Measurements from ENCODE around the gene INF2.
A peak's percentile ranks its signal among the peaks of the same experiment; 100 is the strongest.

INF2 gene

GRCh38 chr14:104752735-104753527 lies 63.5 kb downstream of the INF2 start, which contains the start of gene SIVA1:
Gene SIVA1 (plus strand): TSS chr14:104753147. CDS start chr14:104753202, 55 bp downstream.
- DNase-seq (peak; percentile 100), ATAC-seq (peak; percentile 96)
- Mint-ChIP-seq H3K27me3 (no peaks in the 10 kb centered on the region), H3K4me3 (peak within 1 kb of the TSS; percentile 92), H3K4me1 (peaks cover 33% of the 10 kb centered on the region), H3K36me3 (ENCODE audit: low read depth) (peaks cover 13% of the 10 kb centered on the region), H3K9me3 (no peaks in the 10 kb centered on the region), H3K27ac (peak within 1 kb of the TSS; percentile 85)

GRCh38 chr14:104753528-104754212 lies 64.3 kb downstream of the INF2 start:
- H3K9me3 Mint-ChIP-seq = no peaks in the 10 kb centered on the region
- H3K27me3 Mint-ChIP-seq = no peaks in the 10 kb centered on the region
- H3K36me3 Mint-ChIP-seq (ENCODE audit: low read depth) = peaks cover 13% of the 10 kb centered on the region
- no peak for ATAC-seq
- H3K4me3 Mint-ChIP-seq = peak overlapping the region; percentile 92
- H3K27ac Mint-ChIP-seq = peak overlapping the region; percentile 81
- DNase-seq = no peak
- peaks cover 33% of the 10 kb centered on the region for H3K4me1 Mint-ChIP-seq

GRCh38 chr14:104754213-104754851 lies 64.9 kb downstream of the INF2 start:
- H3K36me3 Mint-ChIP-seq (ENCODE audit: low read depth) = peaks cover 16% of the 10 kb centered on the region
- H3K4me3 Mint-ChIP-seq = peak overlapping the region; percentile 92
- peaks cover 33% of the 10 kb centered on the region for H3K4me1 Mint-ChIP-seq
- no peaks in the 10 kb centered on the region for H3K9me3 Mint-ChIP-seq
- no peak for ATAC-seq
- H3K27me3 Mint-ChIP-seq = no peaks in the 10 kb centered on the region
- H3K27ac Mint-ChIP-seq = peak overlapping the region; percentile 81
- DNase-seq = no peak

GRCh38 chr14:104755621-104756020 lies 66.2 kb downstream of the INF2 start:
- ATAC-seq (no peak), DNase-seq (no peak)
- H3K36me3 Mint-ChIP-seq (ENCODE audit: low read depth) = peaks cover 17% of the 10 kb centered on the region
- no peaks in the 10 kb centered on the region for H3K9me3 Mint-ChIP-seq
- H3K4me3 Mint-ChIP-seq = no peak overlapping the region
- peaks cover 33% of the 10 kb centered on the region for H3K4me1 Mint-ChIP-seq
- H3K27ac Mint-ChIP-seq = no peak overlapping the region
- H3K27me3 Mint-ChIP-seq = no peaks in the 10 kb centered on the region

GRCh38 chr14:104756477-104757237 lies 67.2 kb downstream of the INF2 start:
- Mint-ChIP-seq H3K4me1 (peaks cover 33% of the 10 kb centered on the region), H3K27ac (peak overlapping the region; percentile 8), H3K9me3 (no peaks in the 10 kb centered on the region), H3K36me3 (ENCODE audit: low read depth) (peaks cover 26% of the 10 kb centered on the region), H3K27me3 (no peaks in the 10 kb centered on the region), H3K4me3 (no peak overlapping the region)
- DNase-seq (no peak), ATAC-seq (no peak)

GRCh38 chr14:104757238-104757585 lies 67.8 kb downstream of the INF2 start:
- DNase-seq (no peak), ATAC-seq (no peak)
- Mint-ChIP-seq H3K27me3 (no peaks in the 10 kb centered on the region), H3K9me3 (no peaks in the 10 kb centered on the region), H3K4me1 (peaks cover 33% of the 10 kb centered on the region), H3K36me3 (ENCODE audit: low read depth) (peaks cover 29% of the 10 kb centered on the region), H3K4me3 (no peak overlapping the region), H3K27ac (peak overlapping the region; percentile 8)

DNA sequence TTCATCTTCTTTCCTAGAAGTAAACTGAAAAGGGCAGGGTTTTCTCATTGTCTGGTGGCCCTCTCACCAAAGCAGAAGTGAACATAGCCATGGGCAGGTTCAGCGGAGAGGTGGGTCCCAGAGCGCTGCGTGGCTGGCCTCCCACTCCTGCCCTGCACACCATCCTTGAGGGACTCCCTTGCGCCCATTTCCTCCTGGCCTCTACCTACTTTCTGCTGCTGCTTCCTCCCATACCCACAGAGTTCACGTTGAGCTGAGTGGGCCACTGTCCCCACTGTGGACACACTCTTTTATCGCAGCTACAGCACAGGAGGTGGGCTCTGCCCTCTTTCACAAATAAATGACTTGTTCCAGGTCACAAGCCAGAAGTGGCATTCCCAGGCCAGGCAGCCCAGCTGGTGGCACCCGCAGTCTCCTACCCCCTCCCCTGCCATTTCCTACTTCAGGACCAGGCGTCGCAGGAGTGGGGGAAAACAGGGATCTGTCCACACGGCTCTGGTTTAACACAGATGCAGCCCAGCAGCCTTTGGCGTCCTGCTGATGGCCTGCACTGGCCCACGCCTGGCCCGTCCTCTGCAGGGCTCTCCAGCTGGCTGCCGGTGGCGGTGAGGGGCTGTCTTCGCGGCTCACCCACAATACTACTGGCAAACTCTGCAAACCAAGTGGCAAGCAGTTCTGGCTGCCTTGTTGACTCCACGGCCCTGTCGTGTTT lies 68.4 kb downstream of the INF2 start:
- Mint-ChIP-seq H3K27ac (no peak overlapping the region), H3K27me3 (no peaks in the 10 kb centered on the region), H3K36me3 (ENCODE audit: low read depth) (peaks cover 30% of the 10 kb centered on the region), H3K9me3 (no peaks in the 10 kb centered on the region), H3K4me3 (no peak overlapping the region), H3K4me1 (peaks cover 33% of the 10 kb centered on the region)
- DNase-seq = no peak
- no peak for ATAC-seq

DNA sequence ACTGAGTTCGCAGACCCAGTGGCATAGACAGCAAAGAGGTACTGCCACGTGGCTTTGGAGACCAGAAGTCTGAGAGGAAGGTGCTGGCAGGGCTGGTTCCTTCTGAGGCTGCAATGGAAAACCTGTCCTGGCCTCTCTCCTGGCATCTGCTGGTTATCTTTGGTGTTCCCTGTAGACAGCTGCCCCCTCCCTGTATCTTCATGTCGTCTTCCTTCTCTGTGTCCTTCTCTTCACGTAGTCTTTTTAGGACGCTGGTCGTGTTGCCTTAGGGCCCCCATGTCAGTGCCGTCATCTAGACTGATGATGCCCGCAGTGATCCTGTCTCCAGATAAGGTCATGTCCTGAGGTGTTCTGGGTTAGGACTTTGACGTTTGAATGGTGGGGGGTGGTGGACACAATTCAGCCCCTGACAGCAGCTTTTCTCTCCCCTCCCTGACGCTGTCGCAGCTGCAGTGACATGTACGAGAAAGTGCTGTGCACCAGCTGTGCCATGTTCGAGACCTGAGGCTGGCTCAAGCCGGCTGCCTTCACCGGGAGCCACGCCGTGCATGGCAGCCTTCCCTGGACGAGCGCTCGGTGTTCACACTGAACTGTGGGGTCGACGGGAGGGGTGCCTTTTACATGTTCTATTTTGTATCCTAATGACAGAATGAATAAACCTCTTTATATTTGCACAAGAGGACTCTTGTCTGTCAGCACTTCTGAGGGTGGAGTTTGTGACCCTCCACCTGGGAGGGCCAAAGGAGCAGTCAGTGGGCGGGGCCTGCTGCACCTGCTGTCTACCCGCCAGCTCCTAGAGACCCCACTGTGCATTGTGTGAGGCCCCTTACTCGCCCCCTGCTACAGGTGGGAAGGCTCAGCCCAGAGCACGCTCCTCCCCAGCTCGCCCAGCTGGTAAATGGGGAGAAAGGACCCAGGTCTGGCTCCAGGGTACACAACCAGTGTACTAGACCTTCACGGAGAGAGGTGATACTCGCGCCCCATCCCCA lies 69.9 kb downstream of the INF2 start:
- Mint-ChIP-seq H3K36me3 (ENCODE audit: low read depth) (peaks cover 26% of the 10 kb centered on the region), H3K4me3 (no peak overlapping the region), H3K4me1 (peaks cover 25% of the 10 kb centered on the region), H3K9me3 (no peaks in the 10 kb centered on the region), H3K27me3 (no peaks in the 10 kb centered on the region), H3K27ac (no peak overlapping the region)
- ATAC-seq (no peak), DNase-seq (no peak)

DNA sequence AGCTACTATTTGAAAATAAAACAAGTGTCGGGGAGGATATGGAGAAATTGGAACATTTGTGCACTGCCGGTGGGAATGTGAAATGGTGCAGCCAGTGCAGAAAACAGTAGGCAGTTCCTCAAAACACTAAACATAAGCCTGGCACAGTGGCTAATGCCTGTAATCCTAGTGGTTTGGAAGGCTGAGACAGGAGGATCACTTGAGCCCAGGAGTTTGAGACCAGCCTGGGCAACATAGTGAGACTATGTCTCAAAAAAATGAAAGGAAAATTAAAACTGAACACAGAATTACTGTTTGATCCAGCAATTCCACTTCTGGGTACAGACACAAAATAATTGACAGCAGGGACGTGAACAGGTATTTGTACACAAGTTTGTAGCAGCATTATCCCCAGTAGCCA lies 76.1 kb downstream of the INF2 start:
- no peak overlapping the region for H3K27ac Mint-ChIP-seq
- H3K4me3 Mint-ChIP-seq = no peak overlapping the region

GRCh38 chr14:104766256-104766862 lies 76.9 kb downstream of the INF2 start:
- no peaks in the 10 kb centered on the region for H3K27me3 Mint-ChIP-seq
- no peak for DNase-seq
- peaks cover 16% of the 10 kb centered on the region for H3K4me1 Mint-ChIP-seq
- no peak overlapping the region for H3K27ac Mint-ChIP-seq
- peaks cover 19% of the 10 kb centered on the region for H3K36me3 Mint-ChIP-seq (ENCODE audit: low read depth)
- no peak overlapping the region for H3K4me3 Mint-ChIP-seq
- ATAC-seq = no peak
- H3K9me3 Mint-ChIP-seq = no peaks in the 10 kb centered on the region

More for the DNA sequence above, 76.1 kb downstream of the INF2 start:
- Mint-ChIP-seq H3K27me3 (no peaks in the 10 kb centered on the region), H3K4me1 (peaks cover 16% of the 10 kb centered on the region), H3K9me3 (no peaks in the 10 kb centered on the region), H3K36me3 (ENCODE audit: low read depth) (peaks cover 16% of the 10 kb centered on the region)
- ATAC-seq (no peak), DNase-seq (no peak)

DNA sequence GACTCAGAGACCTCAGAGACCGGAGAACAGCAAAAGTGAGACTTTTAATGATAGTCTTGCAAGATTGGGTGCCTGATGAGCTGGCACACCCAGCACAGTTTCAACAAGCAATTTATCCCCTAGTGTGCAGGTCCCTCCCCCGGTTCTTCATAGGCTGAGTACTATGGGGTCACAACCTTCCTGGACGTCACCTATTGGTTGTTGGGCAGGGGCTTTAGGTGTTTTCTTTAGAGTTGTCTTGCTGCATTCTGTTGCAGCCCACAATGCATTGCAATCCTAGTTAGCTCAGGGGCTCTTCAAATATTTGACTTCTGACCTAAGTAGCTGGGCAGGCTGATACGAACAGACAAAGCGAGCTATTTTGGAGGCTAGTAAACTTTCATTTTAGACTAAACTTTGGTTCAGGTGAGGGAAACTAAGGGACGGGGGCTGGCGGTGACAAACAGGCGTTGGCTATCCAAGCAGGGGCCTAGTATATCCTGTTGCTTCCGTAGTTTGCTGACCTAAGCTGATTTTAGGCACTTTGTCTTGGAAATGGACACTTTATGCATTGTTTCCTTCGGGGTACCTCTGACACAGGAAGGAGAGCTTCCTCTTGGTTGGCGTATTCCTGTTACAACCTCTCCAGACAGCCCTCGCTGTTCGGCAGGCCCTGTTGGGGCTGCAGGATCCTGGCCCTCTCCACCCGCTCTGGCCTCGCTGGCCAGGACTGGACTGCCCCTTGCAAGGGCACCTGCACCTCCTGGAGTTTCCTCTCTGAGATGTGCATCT lies 77.6 kb downstream of the INF2 start:
- peaks cover 16% of the 10 kb centered on the region for H3K4me1 Mint-ChIP-seq
- no peak overlapping the region for H3K4me3 Mint-ChIP-seq
- peaks cover 21% of the 10 kb centered on the region for H3K36me3 Mint-ChIP-seq (ENCODE audit: low read depth)
- H3K9me3 Mint-ChIP-seq = no peaks in the 10 kb centered on the region
- H3K27me3 Mint-ChIP-seq = no peaks in the 10 kb centered on the region
- ATAC-seq (no peak), DNase-seq (no peak)
- H3K27ac Mint-ChIP-seq = no peak overlapping the region

DNA sequence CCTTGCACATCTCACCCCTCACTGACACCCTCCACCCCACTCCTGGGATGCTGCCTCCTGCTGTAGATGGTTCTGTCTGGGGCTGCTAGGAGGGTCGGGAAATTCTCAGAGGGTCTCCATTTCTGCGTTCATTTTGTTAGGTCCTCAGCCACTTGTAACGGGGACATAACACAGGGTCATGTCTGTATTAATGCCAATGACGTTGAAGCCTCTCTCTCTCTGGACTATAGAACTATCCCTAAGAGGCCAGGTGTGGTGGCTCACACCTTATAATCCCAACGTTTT lies 78.2 kb downstream of the INF2 start:
- ATAC-seq (no peak), DNase-seq (no peak)
- Mint-ChIP-seq H3K4me3 (no peak overlapping the region), H3K9me3 (no peaks in the 10 kb centered on the region), H3K27me3 (no peaks in the 10 kb centered on the region), H3K36me3 (ENCODE audit: low read depth) (peaks cover 22% of the 10 kb centered on the region), H3K27ac (no peak overlapping the region), H3K4me1 (peaks cover 16% of the 10 kb centered on the region)

Measured in activated naive CD8-positive, alpha-beta T cell treated with anti-CD3 and anti-CD28 coated beads, Interleukin-2, amount 50 U/mL, for 24 hours (primary cell).